CD4-positive, alpha-beta memory T cell (primary cell): ENCODE measurements around the gene NKD1. TPM values are rescaled to one million over a fixed set of nuclear protein-coding genes. Genes with fewer than 3 reads are reported as not detected.

Experiments
- CTCF ChIA-PET: fragments of 350-600 bp; sonication (Branson Sonifier 250); formaldehyde crosslinking; loops from one replicate; lab custom pipeline; 2021; ENCODE audit warnings: inconsistent platforms; ENCODE audit not compliant: partially characterized antibody; lab: Charles Lee
- POLR2A ChIA-PET: fragments of 350-600 bp; sonication (Branson Sonifier 250); formaldehyde crosslinking; loops from one replicate; lab custom pipeline; 2021; ENCODE audit not compliant: partially characterized antibody; lab: Charles Lee
- DNase-seq, 5 donors: peaks; one replicate each; pipeline versions ENCODE4 v3.0.0 to v3.0.0-alpha.2; 2020 to 2022; ENCODE audit warnings: mixed read lengths in 1 of 5
- H3K27ac ChIP-seq: one replicate; pipeline ENCODE4 v1.7.0; 2013; ENCODE audit warnings: low read depth, low read length
- H3K27me3 ChIP-seq: 2 replicates; pipeline ENCODE4 v1.7.0; 2013; ENCODE audit warnings: mild to moderate bottlenecking, low read length, moderate library complexity; ENCODE audit not compliant: insufficient read depth
- H3K36me3 ChIP-seq: 2 replicates; pipeline ENCODE4 v1.7.0; 2013; ENCODE audit warnings: mild to moderate bottlenecking, low read length, moderate library complexity; ENCODE audit not compliant: insufficient read depth
- H3K4me1 ChIP-seq: 2 replicates; pipeline ENCODE4 v1.7.0; 2013; ENCODE audit warnings: mild to moderate bottlenecking, low read length, moderate library complexity; ENCODE audit not compliant: insufficient read depth
- H3K4me3 ChIP-seq, 2 donors: one replicate each; pipeline ENCODE4 v1.7.0; 2013; ENCODE audit warnings: low read length in 2 of 2, mild to moderate bottlenecking in 1 of 2
- H3K9me3 ChIP-seq, 2 donors: one replicate each; pipeline ENCODE4 v1.7.0; 2013; ENCODE audit warnings: low read length in 2 of 2, control low read depth in 1 of 2; ENCODE audit not compliant: control insufficient read depth in 1 of 2
- H3K27ac Mint-ChIP-seq, 7 donors: one replicate each; pipeline ENCODE4 v1.8.0; 2020 to 2021; ENCODE audit warnings: mixed read lengths in 7 of 7, mild to moderate bottlenecking in 6 of 7, inconsistent platforms in 3 of 7, moderate library complexity in 3 of 7
- H3K27me3 Mint-ChIP-seq, 2 donors: one replicate each; pipeline ENCODE4 v1.8.0; 2020 to 2021; ENCODE audit warnings: mixed read lengths in 2 of 2
- H3K36me3 Mint-ChIP-seq, 2 donors: one replicate each; pipeline ENCODE4 v1.8.0; 2020 to 2021; ENCODE audit warnings: mixed read lengths in 2 of 2, inconsistent platforms in 1 of 2, mild to moderate bottlenecking in 1 of 2
- H3K4me1 Mint-ChIP-seq, 4 donors: one replicate each; pipeline ENCODE4 v1.8.0; 2020 to 2021; ENCODE audit warnings: mixed read lengths in 4 of 4, mild to moderate bottlenecking in 1 of 4
- H3K4me3 Mint-ChIP-seq, 8 donors: one replicate each; pipeline ENCODE4 v1.8.0; 2020 to 2021; ENCODE audit warnings: mixed read lengths in 8 of 8, mild to moderate bottlenecking in 7 of 8, moderate library complexity in 6 of 8, inconsistent platforms in 3 of 8
- H3K9me3 Mint-ChIP-seq, 8 donors: one replicate each; pipeline ENCODE4 v1.8.0; 2020 to 2021; ENCODE audit warnings: mixed read lengths in 8 of 8, mild to moderate bottlenecking in 5 of 8, inconsistent platforms in 3 of 8, moderate library complexity in 1 of 8
- intact Hi-C: fragments of 100-400 bp; cut with micrococcal nuclease; formaldehyde crosslinking; loops from one replicate; pipeline ENCODE4 v1.15.1; 2023
- polyA plus RNA-seq, 2 donors: library from polyadenylated mRNA; unstranded; fragments of 300-500 nt; fragmentation: Illumina TruSeq; gene quantifications; one replicate each; pipeline ENCODE4 v1.2.3, GENCODE V29; 2021
- total RNA-seq, 2 experiments: library from RNA; stranded (reverse); gene quantifications; one replicate each; pipeline ENCODE4 v1.2.3, GENCODE V29; 2021

The NKD1 gene
- total and polyA plus RNA-seq, 4 experiments from 2014 or later = 0.48 to 4.6 (median 3.8) TPM; not detected in 1

GRCh38 chr16:50646345-50646744 lies 98.1 kb downstream of the NKD1 start:
- no peaks in the 10 kb centered on the region for H3K4me1 ChIP-seq
- POLR2A ChIA-PET = no interaction called here
- Mint-ChIP-seq H3K4me3 (no peak overlapping the region), H3K36me3 (peaks cover 0 to 4% of the 10 kb centered on the region in 2 donors), H3K4me1 (peaks cover 0 to 9% (median 4%) of the 10 kb centered on the region in 4 donors), H3K9me3 (no peaks in the 10 kb centered on the region), H3K27ac (peak overlapping the region in 1 of 7 donors; percentile 23), H3K27me3 (peaks cover 0 to 2% of the 10 kb centered on the region in 2 donors)
- H3K27me3 ChIP-seq = no peaks in the 10 kb centered on the region
- CTCF ChIA-PET = interaction anchor here (0.7 to 2.7 kb wide), 3 partner anchors 160 to 622 kb away, joined by 3 to 11 read pairs (median 8); no protein-coding TSS in a partner anchor
- DNase-seq = no peak
- intact Hi-C loops = no loop called here
- H3K36me3 ChIP-seq = no peaks in the 10 kb centered on the region
- no peak overlapping the region for H3K27ac ChIP-seq
- H3K9me3 ChIP-seq = no peaks in the 10 kb centered on the region
- H3K4me3 ChIP-seq = no peak overlapping the region

GRCh38 chr16:50651835-50652438 lies 103.7 kb downstream of the NKD1 start:
- CTCF ChIA-PET = interaction anchor here (0.9 to 3.8 kb wide), 3 partner anchors 9 to 15 kb away, joined by 4 to 24 read pairs (median 9); no protein-coding TSS in a partner anchor
- POLR2A ChIA-PET = interaction anchor here (1.1 kb wide), 1 partner anchor 77 kb away, joined by 4 read pairs; no protein-coding TSS in a partner anchor

GRCh38 chr16:50652836-50653425 lies 104.7 kb downstream of the NKD1 start:
- Histone ChIP-seq H3K36me3 (no peaks in the 10 kb centered on the region), H3K27ac (no peak overlapping the region), H3K4me3 (no peak overlapping the region), H3K27me3 (no peaks in the 10 kb centered on the region), H3K4me1 (no peaks in the 10 kb centered on the region), H3K9me3 (no peaks in the 10 kb centered on the region)
- H3K27me3 Mint-ChIP-seq = peaks cover 0 to 2% of the 10 kb centered on the region in 2 donors
- no peak overlapping the region for H3K27ac Mint-ChIP-seq
- no peaks in the 10 kb centered on the region for H3K9me3 Mint-ChIP-seq
- H3K4me3 Mint-ChIP-seq = no peak overlapping the region
- peaks cover 0 to 4% (median 1%) of the 10 kb centered on the region in 4 donors for H3K4me1 Mint-ChIP-seq
- DNase-seq = no peak
- POLR2A ChIA-PET = no interaction called here
- CTCF ChIA-PET = interaction anchor here (1.0 to 3.8 kb wide), 5 partner anchors 8 to 18 kb away, joined by 3 to 24 read pairs (median 3); no protein-coding TSS in a partner anchor
- intact Hi-C loops = no loop called here
- peaks cover 0 to 11% of the 10 kb centered on the region in 2 donors for H3K36me3 Mint-ChIP-seq

More at GRCh38 chr16:50651835-50652438, 103.7 kb downstream of the NKD1 start:
- no peak for DNase-seq
- intact Hi-C loops = no loop called here
- no peak overlapping the region for H3K4me3 ChIP-seq
- no peaks in the 10 kb centered on the region for H3K9me3 ChIP-seq
- peaks cover 0 to 4% (median 1%) of the 10 kb centered on the region in 4 donors for H3K4me1 Mint-ChIP-seq
- H3K27ac Mint-ChIP-seq = no peak overlapping the region
- H3K27me3 ChIP-seq = no peaks in the 10 kb centered on the region
- no peaks in the 10 kb centered on the region for H3K4me1 ChIP-seq
- peaks cover 0 to 2% of the 10 kb centered on the region in 2 donors for H3K27me3 Mint-ChIP-seq
- H3K27ac ChIP-seq = no peak overlapping the region
- no peaks in the 10 kb centered on the region for H3K9me3 Mint-ChIP-seq
- no peaks in the 10 kb centered on the region for H3K36me3 ChIP-seq
- H3K4me3 Mint-ChIP-seq = no peak overlapping the region
- H3K36me3 Mint-ChIP-seq = peaks cover 0 to 11% of the 10 kb centered on the region in 2 donors

- Histone ChIP-seq H3K9me3 (no peaks in the 10 kb centered on the region), H3K4me1 (no peaks in the 10 kb centered on the region), H3K36me3 (no peaks in the 10 kb centered on the region), H3K4me3 (no peak overlapping the region), H3K27me3 (no peaks in the 10 kb centered on the region), H3K27ac (no peak overlapping the region)
- intact Hi-C loops = no loop called here
- Mint-ChIP-seq H3K9me3 (no peaks in the 10 kb centered on the region), H3K36me3 (peaks cover 0 to 11% of the 10 kb centered on the region in 2 donors), H3K27me3 (peaks cover 0 to 2% of the 10 kb centered on the region in 2 donors), H3K27ac (no peak overlapping the region), H3K4me3 (no peak overlapping the region), H3K4me1 (peaks cover 0 to 4% (median 1%) of the 10 kb centered on the region in 4 donors)
- POLR2A ChIA-PET = no interaction called here
- DNase-seq = no peak
- CTCF ChIA-PET = interaction anchor here (1.0 to 3.8 kb wide), 5 partner anchors 9 to 17 kb away, joined by 3 to 24 read pairs (median 3); no protein-coding TSS in a partner anchor
These were observed 105.7 kb downstream of the NKD1 start for GRCh38 chr16:50653633-50654519.

- Mint-ChIP-seq H3K4me3 (no peak overlapping the region), H3K27ac (no peak overlapping the region), H3K9me3 (no peaks in the 10 kb centered on the region), H3K4me1 (peaks cover 0 to 4% (median under 1%) of the 10 kb centered on the region in 4 donors), H3K36me3 (peaks cover 0 to 7% of the 10 kb centered on the region in 2 donors), H3K27me3 (no peaks in the 10 kb centered on the region)
- Histone ChIP-seq H3K27ac (no peak overlapping the region), H3K4me3 (no peak overlapping the region), H3K4me1 (no peaks in the 10 kb centered on the region), H3K27me3 (no peaks in the 10 kb centered on the region), H3K9me3 (no peaks in the 10 kb centered on the region), H3K36me3 (no peaks in the 10 kb centered on the region)
- no peak for DNase-seq
- CTCF ChIA-PET = interaction anchor here (0.6 to 1.4 kb wide), 4 partner anchors 10 to 151 kb away, joined by 3 to 6 read pairs (median 4); no protein-coding TSS in a partner anchor
- POLR2A ChIA-PET = no interaction called here
- intact Hi-C loops = no loop called here
These were observed 107.4 kb downstream of the NKD1 start for GRCh38 chr16:50655558-50656055.

GRCh38 chr16:50657241-50657640 lies 109.0 kb downstream of the NKD1 start:
- peak overlapping the region in 1 of 7 donors; percentile 25 for H3K27ac Mint-ChIP-seq
- POLR2A ChIA-PET = interaction anchor here (1.5 kb wide), 1 partner anchor 10 kb away, joined by 3 read pairs; no protein-coding TSS in a partner anchor
- H3K27me3 Mint-ChIP-seq = no peaks in the 10 kb centered on the region
- intact Hi-C loops = no loop called here
- CTCF ChIA-PET = interaction anchor here (1.0 to 2.1 kb wide), 2 partner anchors 8 to 87 kb away, joined by 4 to 7 read pairs; no protein-coding TSS in a partner anchor
- Histone ChIP-seq H3K9me3 (no peaks in the 10 kb centered on the region), H3K4me3 (no peak overlapping the region), H3K4me1 (no peaks in the 10 kb centered on the region), H3K27me3 (no peaks in the 10 kb centered on the region), H3K27ac (no peak overlapping the region), H3K36me3 (no peaks in the 10 kb centered on the region)
- H3K9me3 Mint-ChIP-seq = no peaks in the 10 kb centered on the region
- no peak for DNase-seq
- no peak overlapping the region for H3K4me3 Mint-ChIP-seq
- peaks cover 0 to 4% (median 1%) of the 10 kb centered on the region in 4 donors for H3K4me1 Mint-ChIP-seq
- peaks cover 0 to 3% of the 10 kb centered on the region in 2 donors for H3K36me3 Mint-ChIP-seq
